IMR-90 (cell line): ENCODE results near the gene MTG1. TPM values are rescaled to one million over a fixed set of nuclear protein-coding genes. Genes with fewer than 3 reads are reported as not detected.

ENCODE experiments used
- ATAC-seq: fragments of 200-7000 bp; cut with Tn5 transposase; 2 replicates; pipeline ENCODE4 v1.9.1; 2020; ENCODE audit warnings: low read depth, mild to moderate bottlenecking, moderate library complexity
- BruUV-seq: library from RNA; stranded (reverse); fragments of 400-500 nt; replicated peaks from 2 replicates; lab custom pipeline; 2021; lab: Mats Ljungman, UMichigan
- CTCF ChIA-PET: fragments of 300-600 bp; formaldehyde crosslinking; extraction: SDS; loops from one replicate; lab custom pipeline; 2021; ENCODE audit warnings: antibody characterized with exemption; lab: Yijun Ruan, JAX
- POLR2A ChIA-PET: fragments of 300-600 bp; sonication (Branson Sonifier 250); formaldehyde crosslinking; loops from one replicate; lab custom pipeline; 2022; ENCODE audit warnings: antibody characterized with exemption; ENCODE audit not compliant: unreplicated experiment; lab: Charles Lee
- DNase-seq: peaks from one replicate; pipeline ENCODE4 v3.0.0; 2013
- H2AFZ ChIP-seq: replicated peaks from 2 replicates; pipeline ENCODE3; 2013; ENCODE audit warnings: low read length, mild to moderate bottlenecking; ENCODE audit not compliant: poor library complexity
- H2AK5ac ChIP-seq: 2 replicates; pipeline ENCODE4 v1.6.1; 2013; ENCODE audit warnings: low read depth, low read length, inconsistent platforms
- H2AK9ac ChIP-seq: replicated peaks from 2 replicates; pipeline ENCODE3; 2013; ENCODE audit warnings: mild to moderate bottlenecking, low read depth, low read length, moderate library complexity; ENCODE audit not compliant: poor library complexity
- H2BK120ac ChIP-seq: 2 replicates; pipeline ENCODE4 v1.6.1; 2013; ENCODE audit warnings: low read depth, low read length, inconsistent platforms
- H2BK15ac ChIP-seq: 3 replicates; pipeline ENCODE4 v1.6.1; 2013; ENCODE audit warnings: low read depth, low read length, inconsistent platforms
- H2BK20ac ChIP-seq: 2 replicates; pipeline ENCODE4 v1.6.1; 2013; ENCODE audit warnings: low read depth, mild to moderate bottlenecking, inconsistent platforms, low read length, moderate library complexity
- H2BK5ac ChIP-seq: 2 replicates; pipeline ENCODE4 v1.6.1; 2013; ENCODE audit warnings: mild to moderate bottlenecking, low read depth, low read length, inconsistent platforms; ENCODE audit not compliant: poor library complexity, severe bottlenecking
- H3K14ac ChIP-seq: replicated peaks from 2 replicates; pipeline ENCODE4 v1.6.1; 2013; ENCODE audit warnings: low read depth, low read length, inconsistent platforms
- H3K18ac ChIP-seq: 2 replicates; pipeline ENCODE4 v1.6.1; 2013; ENCODE audit warnings: low read depth, low read length, control low read depth
- H3K23ac ChIP-seq: 2 replicates; pipeline ENCODE4 v1.6.1; 2013; ENCODE audit warnings: low read depth, low read length, inconsistent platforms
- H3K27ac ChIP-seq: 2 replicates; pipeline ENCODE4 v1.5.1; 2013; ENCODE audit warnings: mild to moderate bottlenecking, control low read depth, low read length; ENCODE audit not compliant: insufficient read depth
- H3K27me3 ChIP-seq: 2 replicates; pipeline ENCODE4 v1.6.1; 2013; ENCODE audit warnings: low read length; ENCODE audit not compliant: control insufficient read depth, insufficient read depth
- H3K36me3 ChIP-seq: 2 replicates; pipeline ENCODE4 v1.6.1; 2013; ENCODE audit warnings: low read length, mixed read lengths; ENCODE audit not compliant: control insufficient read depth, insufficient read depth
- H3K4ac ChIP-seq: 2 replicates; pipeline ENCODE4 v1.6.1; 2013; ENCODE audit warnings: low read depth, low read length, inconsistent platforms
- H3K4me1 ChIP-seq: 2 replicates; pipeline ENCODE4 v1.6.1; 2013; ENCODE audit warnings: low read length, mixed read lengths; ENCODE audit not compliant: control insufficient read depth, insufficient read depth
- H3K4me2 ChIP-seq: 2 replicates; pipeline ENCODE4 v1.6.1; 2013; ENCODE audit warnings: low read depth, mild to moderate bottlenecking, control low read depth, low read length, moderate library complexity
- H3K4me3 ChIP-seq: 2 replicates; pipeline ENCODE4 v1.5.1; 2013; ENCODE audit warnings: low read depth, mild to moderate bottlenecking, control low read depth, low read length, moderate library complexity; ENCODE audit not compliant: insufficient read depth
- H3K56ac ChIP-seq: 2 replicates; pipeline ENCODE4 v1.6.1; 2013; ENCODE audit warnings: low read length, inconsistent platforms; ENCODE audit not compliant: insufficient read depth; ENCODE audit errors: extremely low read depth
- H3K79me1 ChIP-seq, 2 experiments: 2 replicates each; pipeline ENCODE4 v1.6.1; 2013; ENCODE audit warnings: low read length in 2 of 2, inconsistent platforms in 1 of 2, low read depth in 1 of 2
- H3K9ac ChIP-seq: 2 replicates; pipeline ENCODE4 v1.6.1; 2013; ENCODE audit warnings: low read depth, low read length, control low read depth
- H3K9me1 ChIP-seq: 2 replicates; pipeline ENCODE4 v1.6.1; 2013; ENCODE audit warnings: low read length, inconsistent platforms; ENCODE audit not compliant: insufficient read depth
- H3K9me3 ChIP-seq: 2 replicates; pipeline ENCODE4 v1.6.1; 2013; ENCODE audit warnings: low read length; ENCODE audit not compliant: control insufficient read depth, insufficient read depth
- H4K20me1 ChIP-seq: 2 replicates; pipeline ENCODE4 v1.6.1; 2013; ENCODE audit warnings: low read length, inconsistent platforms; ENCODE audit not compliant: insufficient read depth
- H4K5ac ChIP-seq: 2 replicates; pipeline ENCODE4 v1.6.1; 2013; ENCODE audit warnings: mild to moderate bottlenecking, low read depth, low read length, control low read depth
- H4K8ac ChIP-seq, 2 experiments: 2 replicates each; pipeline ENCODE4 v1.6.1; 2013; ENCODE audit warnings: low read depth in 2 of 2, low read length in 2 of 2, control low read depth in 1 of 2, inconsistent platforms in 1 of 2
- H4K91ac ChIP-seq: 2 replicates; pipeline ENCODE4 v1.6.1; 2013; ENCODE audit warnings: low read depth, low read length, inconsistent platforms; ENCODE audit not compliant: insufficient read depth
- BHLHE40 ChIP-seq: fragments of 150-350 bp; IDR thresholded peaks from 2 replicates; pipeline ENCODE4 v1.6.1; 2016; ENCODE audit warnings: mild to moderate bottlenecking, low read depth, low read length
- CHD1 ChIP-seq: IDR thresholded peaks from 2 replicates; pipeline ENCODE4 v1.6.1; 2012; ENCODE audit warnings: low read depth, low read length, improper control_type of control experiment
- ELK1 ChIP-seq: fragments of 150-350 bp; IDR thresholded peaks from 2 replicates; pipeline ENCODE4 v1.6.1; 2016; ENCODE audit warnings: low read depth, mild to moderate bottlenecking, low read length, moderate library complexity, borderline replicate concordance
- FOS ChIP-seq: fragments of 150-350 bp; IDR thresholded peaks from 2 replicates; pipeline ENCODE4 v1.6.1; 2016; ENCODE audit warnings: low read depth, low read length
- MAFK ChIP-seq: IDR thresholded peaks from 2 replicates; pipeline ENCODE4 v1.6.1; 2012; ENCODE audit warnings: low read depth, low read length, improper control_type of control experiment
- MXI1 ChIP-seq: IDR thresholded peaks from 2 replicates; pipeline ENCODE4 v1.6.1; 2012; ENCODE audit warnings: low read depth, mild to moderate bottlenecking, low read length, moderate library complexity, borderline replicate concordance
- RCOR1 ChIP-seq: IDR thresholded peaks from 2 replicates; pipeline ENCODE4 v1.6.1; 2012; ENCODE audit warnings: mild to moderate bottlenecking, low read length, improper control_type of control experiment; ENCODE audit not compliant: insufficient replicate concordance
- whole genome bisulfite sequencing, 2 experiments: methylation state at CpG; one replicate each; pipeline versions ENCODE4 v1.1.5 to v1.1.7; 2013; ENCODE audit warnings: missing lambda C conversion rate in 2 of 2; ENCODE audit not compliant: insufficient read length in 1 of 2; ENCODE audit errors: extremely low coverage in 2 of 2; 5-methylcytosine and 5-hydroxymethylcytosine counted together
- dilution Hi-C: fragments of 300-500 bp; cut with HindIII; formaldehyde crosslinking; loops from one replicate; pipeline ENCODE4 v1.14.3; 2018; ENCODE audit warnings: low sequenced_read_pairs; ENCODE audit not compliant: unreplicated experiment
- in situ Hi-C: fragments of 300-500 bp; cut with MboI; formaldehyde crosslinking; loops from 3 replicates; pipeline ENCODE4 v1.14.3; 2019; ENCODE audit warnings: low sequenced_read_pairs, inconsistent platforms, mixed read lengths
- intact Hi-C: fragments of 100-400 bp; cut with micrococcal nuclease; formaldehyde crosslinking; loops from 2 replicates; pipeline ENCODE4 v1.10.0; 2022
- polyA plus RNA-seq, 3 experiments: library from polyadenylated mRNA; depleted of rRNA; stranded (reverse); fragments of >200 nt; gene quantifications; 2 replicates each; pipeline ENCODE4 v1.2.3, GENCODE V29; 2012; ENCODE audit warnings: low replicate concordance in 1 of 3
- total RNA-seq: library from RNA; depleted of rRNA; stranded (reverse); fragments of >200 nt; gene quantifications from 2 replicates; pipeline ENCODE4 v1.2.3, GENCODE V29; 2012

The MTG1 gene
- total and polyA plus RNA-seq, 2 of the 4 experiments (the other 2 are of a cell fraction): 38.5 to 64.8 TPM

- in situ Hi-C loops: no loop called here
These were observed 33.9 kb upstream of the MTG1 start for GRCh38 chr10:133359972-133360610.

More at GRCh38 chr10:133359972-133360610, 33.9 kb upstream of the MTG1 start:
- H2AK9ac ChIP-seq: peak overlapping the region; percentile 45
- H2BK5ac ChIP-seq: no peak overlapping the region
- no peak overlapping the region for H3K9ac ChIP-seq
- H3K9me3 ChIP-seq: no peaks in the 10 kb centered on the region
- H3K27me3 ChIP-seq: no peaks in the 10 kb centered on the region
- no peak overlapping the region for H2BK20ac ChIP-seq
- H3K4me2 ChIP-seq: no peak overlapping the region
- H3K56ac ChIP-seq: no peak overlapping the region
- no peak overlapping the region for H4K5ac ChIP-seq
- H3K18ac ChIP-seq: no peak overlapping the region
- no peak overlapping the region for H3K4ac ChIP-seq
- POLR2A ChIA-PET: no interaction called here
- no peaks in the 10 kb centered on the region; the same call in 1 of the 2 replicates for H3K9me1 ChIP-seq
- no TSS peak for BruUV-seq
- no peaks in the 10 kb centered on the region; the same call in 1 of the 2 replicates for H4K20me1 ChIP-seq
- no peak overlapping the region for H2AK5ac ChIP-seq
- H3K14ac ChIP-seq: no peak overlapping the region
- 93% methylated on average over 8 of the region's 17 CpGs; no CpG with 5 or more reads in 1 of the 2 experiments for WGBS, 2 experiments
- no peak overlapping the region for H2BK120ac ChIP-seq
- H4K91ac ChIP-seq: no peak overlapping the region
- H4K8ac ChIP-seq: no peak overlapping the region
- no peak for DNase-seq
- peaks cover 28% of the 10 kb centered on the region for H3K36me3 ChIP-seq
- TF ChIP-seq FOS (no peak), MXI1 (no peak), CHD1 (no peak), BHLHE40 (no peak), RCOR1 (no peak), MAFK (no peak), ELK1 (no peak)
- dilution Hi-C loops (no loop called here), intact Hi-C loops (no loop called here)
- H2BK15ac ChIP-seq: no peak overlapping the region
- no peak overlapping the region for H3K23ac ChIP-seq
- peak overlapping the region; percentile 33 for H2AFZ ChIP-seq
- H3K27ac ChIP-seq: no peak overlapping the region
- H3K79me1 ChIP-seq: peaks cover 8 to 13% of the 10 kb centered on the region in 2 experiments; a peak in 2 of 4 replicates
- no peak for ATAC-seq
- peaks cover 6% of the 10 kb centered on the region; the same call in 1 of the 2 replicates for H3K4me1 ChIP-seq
- CTCF ChIA-PET: no interaction called here
- no peak overlapping the region for H3K4me3 ChIP-seq
